ENCODE results near the gene TRPC4.
"Not testable (repeated sequence)": the region's sequence is repeated elsewhere in the genome, so short reads cannot be mapped to it uniquely, and the experiment has no call there.

Gene TRPC4

GRCh38 chr13:37596805-37597204 is 272.8 kb downstream of the TRPC4 start:
- DNase-seq, result no peak

- DNase-seq, result no peak
Observed at GRCh38 chr13:37595162-37595561, 274.4 kb downstream of the TRPC4 start.

GRCh38 chr13:37594550-37594949 is 275.0 kb downstream of the TRPC4 start:
- DNase-seq, result no peak

DNA sequence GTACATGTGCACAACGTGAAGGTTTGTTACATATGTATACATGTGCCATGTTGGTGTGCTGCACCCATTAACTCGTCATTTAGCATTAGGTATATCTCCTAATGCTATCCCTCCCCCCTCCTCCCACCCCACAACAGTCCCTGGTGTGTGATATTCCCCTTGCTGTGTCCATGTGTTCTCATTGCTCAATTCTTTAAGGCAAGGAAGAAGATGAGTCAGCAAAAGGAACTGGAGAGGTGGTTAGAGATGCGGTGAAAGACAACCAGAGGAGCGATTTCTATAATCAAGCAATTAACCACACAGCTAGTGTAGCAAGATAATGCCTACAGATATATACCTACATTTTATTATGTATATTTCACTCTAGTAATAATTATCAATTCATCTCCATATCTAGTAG is 280.2 kb downstream of the TRPC4 start:
- not testable (repeated sequence) for DNase-seq

- DNase-seq, result no peak
Observed at GRCh38 chr13:37587236-37587635, 282.3 kb downstream of the TRPC4 start.
